Measurements from ENCODE around the gene POU3F2.

DNA sequence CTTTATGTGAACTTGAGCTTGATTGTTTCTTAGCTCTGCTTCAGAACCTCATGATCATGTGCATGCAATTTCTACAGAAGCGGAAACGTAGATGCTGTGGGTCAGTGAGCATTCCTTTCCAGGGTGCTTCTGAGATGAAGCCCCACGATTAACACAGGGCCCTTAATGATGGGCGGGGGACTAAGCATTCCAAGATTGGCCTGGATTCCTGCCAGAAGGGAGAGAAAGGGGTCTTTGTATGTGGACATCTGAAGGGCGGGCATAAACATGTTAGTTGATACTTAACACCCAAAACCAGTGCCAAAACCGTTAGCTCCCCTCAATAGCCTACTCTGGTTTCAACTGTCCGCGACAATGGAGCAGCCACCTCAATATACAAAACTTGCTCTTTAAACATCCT, 46.9 kb upstream of the POU3F2 start:
- TF ChIP-seq, protein P1, sequence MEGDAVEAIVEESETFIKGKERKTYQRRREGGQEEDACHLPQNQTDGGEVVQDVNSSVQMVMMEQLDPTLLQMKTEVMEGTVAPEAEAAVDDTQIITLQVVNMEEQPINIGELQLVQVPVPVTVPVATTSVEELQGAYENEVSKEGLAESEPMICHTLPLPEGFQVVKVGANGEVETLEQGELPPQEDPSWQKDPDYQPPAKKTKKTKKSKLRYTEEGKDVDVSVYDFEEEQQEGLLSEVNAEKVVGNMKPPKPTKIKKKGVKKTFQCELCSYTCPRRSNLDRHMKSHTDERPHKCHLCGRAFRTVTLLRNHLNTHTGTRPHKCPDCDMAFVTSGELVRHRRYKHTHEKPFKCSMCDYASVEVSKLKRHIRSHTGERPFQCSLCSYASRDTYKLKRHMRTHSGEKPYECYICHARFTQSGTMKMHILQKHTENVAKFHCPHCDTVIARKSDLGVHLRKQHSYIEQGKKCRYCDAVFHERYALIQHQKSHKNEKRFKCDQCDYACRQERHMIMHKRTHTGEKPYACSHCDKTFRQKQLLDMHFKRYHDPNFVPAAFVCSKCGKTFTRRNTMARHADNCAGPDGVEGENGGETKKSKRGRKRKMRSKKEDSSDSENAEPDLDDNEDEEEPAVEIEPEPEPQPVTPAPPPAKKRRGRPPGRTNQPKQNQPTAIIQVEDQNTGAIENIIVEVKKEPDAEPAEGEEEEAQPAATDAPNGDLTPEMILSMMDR (IDR thresholded peaks at IDR 0.05): no peak
- no peak for TF ChIP-seq POLR2A (IDR thresholded peaks at IDR 0.05)
- no peak for TF ChIP-seq EP300 (IDR thresholded peaks at IDR 0.05)
